Liver (tissue), 2 donors: Measurements from ENCODE around the gene B9D1.

Experiments
- FOXA1 ChIP-seq: IDR thresholded peaks from 2 replicates; pipeline ENCODE4 v1.6.1; 2016; ENCODE audit warnings: antibody characterized with exemption
- TF ChIP-seq, protein P1 (sequence below): fragments of 150-350 bp; IDR thresholded peaks from 2 replicates; pipeline ENCODE4 v1.5.1; 2017; ENCODE audit warnings: improper control_type of control experiment, low read depth, low read length; ENCODE audit not compliant: missing input control
- donor health status: healthy.

GRCh38 chr17:19363114-19363438 lies 553 bp upstream of the B9D1 start:
- no peak for TF ChIP-seq FOXA1
- TF ChIP-seq, protein P1, sequence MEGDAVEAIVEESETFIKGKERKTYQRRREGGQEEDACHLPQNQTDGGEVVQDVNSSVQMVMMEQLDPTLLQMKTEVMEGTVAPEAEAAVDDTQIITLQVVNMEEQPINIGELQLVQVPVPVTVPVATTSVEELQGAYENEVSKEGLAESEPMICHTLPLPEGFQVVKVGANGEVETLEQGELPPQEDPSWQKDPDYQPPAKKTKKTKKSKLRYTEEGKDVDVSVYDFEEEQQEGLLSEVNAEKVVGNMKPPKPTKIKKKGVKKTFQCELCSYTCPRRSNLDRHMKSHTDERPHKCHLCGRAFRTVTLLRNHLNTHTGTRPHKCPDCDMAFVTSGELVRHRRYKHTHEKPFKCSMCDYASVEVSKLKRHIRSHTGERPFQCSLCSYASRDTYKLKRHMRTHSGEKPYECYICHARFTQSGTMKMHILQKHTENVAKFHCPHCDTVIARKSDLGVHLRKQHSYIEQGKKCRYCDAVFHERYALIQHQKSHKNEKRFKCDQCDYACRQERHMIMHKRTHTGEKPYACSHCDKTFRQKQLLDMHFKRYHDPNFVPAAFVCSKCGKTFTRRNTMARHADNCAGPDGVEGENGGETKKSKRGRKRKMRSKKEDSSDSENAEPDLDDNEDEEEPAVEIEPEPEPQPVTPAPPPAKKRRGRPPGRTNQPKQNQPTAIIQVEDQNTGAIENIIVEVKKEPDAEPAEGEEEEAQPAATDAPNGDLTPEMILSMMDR: no peak
